K562 (cell line): Measurements from ENCODE around the gene MGST3. TPM values are rescaled to one million over a fixed set of nuclear protein-coding genes. Genes with fewer than 3 reads are reported as not detected.

Experiments used
- DMBX1 ChIP-seq: fragments of 250-450 bp; sonication (Bioruptor Pico); IDR thresholded peaks from 2 replicates; pipeline ENCODE4 v1.8.0; 2022; ENCODE audit warnings: inconsistent platforms, mild to moderate bottlenecking, moderate library complexity, borderline replicate concordance
- ETV6 ChIP-seq, 3 experiments: fragments of 150-350 bp in 1 of 3; sonication (generic) in 1 of 3; formaldehyde crosslinking in 1 of 3; IDR thresholded peaks; 2 replicates each; pipeline versions ENCODE4 v1.6.1 to v1.8.0; 2014 to 2022; ENCODE audit warnings: borderline replicate concordance in 2 of 3, low read depth in 2 of 3, antibody characterized with exemption in 1 of 3, low read length in 1 of 3, mild to moderate bottlenecking in 1 of 3, missing genetic modification reagents in 1 of 3
- JUN ChIP-seq, 2 experiments: sonication (generic) in 1 of 2; formaldehyde crosslinking in 1 of 2; IDR thresholded peaks; 2 replicates each; pipeline versions ENCODE4 v1.6.1 to v1.8.0; 2012 to 2022; ENCODE audit warnings: borderline replicate concordance in 2 of 2, mild to moderate bottlenecking in 2 of 2, improper control_type of control experiment in 1 of 2, low read depth in 1 of 2, low read length in 1 of 2, missing genetic modification reagents in 1 of 2
- MAFG ChIP-seq: fragments of 450-650 bp; conservative IDR thresholded peaks from 2 replicates; pipeline ENCODE4 v1.6.1; 2016; ENCODE audit warnings: missing genetic modification characterization, missing compliant biosample characterization
- RB1 ChIP-seq: fragments of 450-650 bp; IDR thresholded peaks from 2 replicates; pipeline ENCODE4 v1.6.1; 2017; ENCODE audit warnings: low read depth, mild to moderate bottlenecking
- RBM39 ChIP-seq: fragments of 200-400 bp; formaldehyde crosslinking; optimal IDR thresholded peaks from 2 replicates; pipeline ENCODE3; 2018; ENCODE audit warnings: low read depth, low read length
- SMAD4 ChIP-seq: fragments of 250-450 bp; sonication (Bioruptor Pico); conservative IDR thresholded peaks from 2 replicates; pipeline ENCODE4 v1.8.0; 2021; ENCODE audit warnings: inconsistent platforms, mild to moderate bottlenecking, moderate library complexity
- TAF15 ChIP-seq: fragments of 200-400 bp; formaldehyde crosslinking; IDR thresholded peaks from 2 replicates; pipeline ENCODE4 v1.6.1; 2017; ENCODE audit warnings: mild to moderate bottlenecking, low read depth, low read length, moderate library complexity
- TEAD4 ChIP-seq, 2 experiments: sonication (generic) in 1 of 2; formaldehyde crosslinking in 1 of 2; IDR thresholded peaks; 2 replicates each; pipeline versions ENCODE4 v1.6.1 to v1.8.0; 2012 to 2022; ENCODE audit warnings: borderline replicate concordance in 1 of 2, inconsistent platforms in 1 of 2, low read length in 1 of 2, mild to moderate bottlenecking in 1 of 2, missing genetic modification reagents in 1 of 2
- WHSC1 ChIP-seq: IDR thresholded peaks from one replicate; pipeline ENCODE4 v1.6.1; 2012; ENCODE audit warnings: low read length, control low read depth, inconsistent platforms
- ZBTB40 ChIP-seq, 2 experiments: fragments of 450-650 bp in 1 of 2; sonication (generic) in 1 of 2; formaldehyde crosslinking in 1 of 2; IDR thresholded peaks; 2 replicates each; pipeline versions ENCODE4 v1.7.1 to v1.9.0; 2016 to 2022; ENCODE audit warnings: inconsistent platforms in 1 of 2, mild to moderate bottlenecking in 1 of 2, missing genetic modification reagents in 1 of 2
- ZNF124 ChIP-seq: sonication (generic); formaldehyde crosslinking; IDR thresholded peaks from 2 replicates; pipeline ENCODE4 v1.8.1; 2022; ENCODE audit warnings: missing genetic modification reagents
- ZNF316 ChIP-seq: fragments of 450-650 bp; IDR thresholded peaks from 2 replicates; pipeline ENCODE4 v1.6.1; 2016
- ZNF764 ChIP-seq: fragments of 250-450 bp; sonication (Bioruptor Pico); IDR thresholded peaks from 2 replicates; pipeline ENCODE4 v1.4.0; 2020; ENCODE audit warnings: low read depth, mild to moderate bottlenecking, moderate library complexity
- polyA plus RNA-seq, 8 experiments: library from polyadenylated mRNA; depleted of rRNA in 4 of 8; stranded (reverse) in 5 of 8; unstranded in 3 of 8; fragments of >200 nt; fragmentation: Nextera tagmentation in 2 of 8; fragmentation: Illumina TruSeq in 1 of 8; extraction: Ambion mirVana in 2 of 8; extraction: Trizol in 1 of 8; gene quantifications; 2 replicates each; pipeline versions ENCODE4 v1.2.1 to v1.2.3, GENCODE V29; 2011 to 2014; ENCODE audit warnings: inconsistent platforms in 1 of 8, missing spikeins in 1 of 8
- total RNA-seq, 7 experiments: library from RNA; depleted of rRNA in 6 of 7; stranded (reverse); fragments of >200 nt in 6 of 7; fragmentation: Illumina TruSeq in 2 of 7; extraction: Trizol in 2 of 7; gene quantifications; 2 replicates each; pipeline versions ENCODE4 v1.2.1 to v1.2.3, GENCODE V29; 2011 to 2021; ENCODE audit warnings: low replicate concordance in 1 of 7
- TF ChIP-seq, protein P1 (sequence below): fragments of 450-650 bp; formaldehyde crosslinking; IDR thresholded peaks from 2 replicates; pipeline ENCODE4 v1.4.0; 2020; ENCODE audit warnings: mild to moderate bottlenecking, moderate library complexity

Gene MGST3
- total and polyA plus RNA-seq, 9 of the 15 experiments (the other 6 are each of a cell fraction or from before 2014, with no cell fraction given) = 70.7 to 287 (median 105) TPM

DNA sequence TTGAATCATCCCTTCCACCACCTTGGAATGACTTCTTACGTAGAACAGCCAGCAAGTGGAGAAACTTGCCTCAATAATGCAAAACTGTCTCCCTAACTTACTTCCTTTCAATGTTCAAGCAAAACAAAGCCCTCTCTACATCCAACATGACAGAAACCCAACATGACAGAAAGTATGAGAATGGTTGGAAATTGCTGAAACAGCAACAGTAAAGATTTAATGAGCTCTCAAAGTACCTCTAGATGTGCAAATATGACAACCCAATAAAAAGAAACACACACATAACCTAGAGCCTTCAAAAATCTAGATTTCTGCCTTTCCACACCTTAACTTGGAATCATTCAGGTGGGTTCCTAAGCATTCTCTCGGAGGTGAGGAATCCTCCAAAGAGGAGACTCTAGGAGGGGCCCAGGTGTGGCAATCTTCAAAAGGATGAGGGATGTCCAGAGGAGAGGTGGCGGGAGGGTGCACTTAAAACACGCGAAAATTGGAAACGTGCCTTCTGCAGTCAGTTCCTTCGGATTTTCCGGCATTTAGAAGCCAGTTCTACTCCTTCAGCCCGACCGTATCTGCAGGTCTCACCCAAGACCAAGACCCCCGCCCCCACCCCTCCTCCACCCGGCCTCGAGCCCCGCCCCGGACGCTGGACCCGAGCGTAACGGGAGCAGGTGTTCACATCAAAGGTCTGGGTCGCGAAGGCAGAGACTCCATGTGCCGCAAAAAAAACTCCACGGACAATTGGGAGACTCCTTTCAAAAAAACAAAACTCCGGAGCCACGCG, 996 bp upstream of the MGST3 start (continued):
- TF ChIP-seq ZBTB40 (IDR thresholded peaks at IDR 0.05) (0 out of 2 replicates have a peak, but pooled peaks have one; percentile 45), ZBTB40 (CRISPR knock-in tag; IDR thresholded peaks at IDR 0.05) (no peak), ZNF124 (no peak), TAF15 (no peak), SMAD4 (CRISPR knock-in tag) (no peak), ETV6 (IDR thresholded peaks at IDR 0.05; ENCODE audit: borderline replicate concordance in 1 of 2, low read depth in 2 of 2, low read length in 1 of 2) (no peak), ETV6 (CRISPR knock-in tag; IDR thresholded peaks at IDR 0.05; ENCODE audit: borderline replicate concordance) (peak; percentile 26; the same call in 1 of the 2 replicates), WHSC1 (no peak), TEAD4 (IDR thresholded peaks at IDR 0.05; ENCODE audit: low read length) (no peak), TEAD4 (CRISPR knock-in tag; IDR thresholded peaks at IDR 0.05; ENCODE audit: borderline replicate concordance) (no peak), ZNF764 (CRISPR knock-in tag) (no peak), DMBX1 (no peak), MAFG (peak; percentile 52), RBM39 (no peak), RB1 (peak; percentile 33; the same call in 1 of the 2 replicates), ZNF316 (peak; percentile 89), JUN (IDR thresholded peaks at IDR 0.05; ENCODE audit: borderline replicate concordance, low read depth, low read length) (no peak), JUN (CRISPR knock-in tag; IDR thresholded peaks at IDR 0.05; ENCODE audit: borderline replicate concordance) (no peak)
- TF ChIP-seq, protein P1, sequence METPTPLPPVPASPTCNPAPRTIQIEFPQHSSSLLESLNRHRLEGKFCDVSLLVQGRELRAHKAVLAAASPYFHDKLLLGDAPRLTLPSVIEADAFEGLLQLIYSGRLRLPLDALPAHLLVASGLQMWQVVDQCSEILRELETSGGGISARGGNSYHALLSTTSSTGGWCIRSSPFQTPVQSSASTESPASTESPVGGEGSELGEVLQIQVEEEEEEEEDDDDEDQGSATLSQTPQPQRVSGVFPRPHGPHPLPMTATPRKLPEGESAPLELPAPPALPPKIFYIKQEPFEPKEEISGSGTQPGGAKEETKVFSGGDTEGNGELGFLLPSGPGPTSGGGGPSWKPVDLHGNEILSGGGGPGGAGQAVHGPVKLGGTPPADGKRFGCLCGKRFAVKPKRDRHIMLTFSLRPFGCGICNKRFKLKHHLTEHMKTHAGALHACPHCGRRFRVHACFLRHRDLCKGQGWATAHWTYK (CRISPR knock-in tag) = no peak
